ENCODE results near the gene BRINP1. TPM values are rescaled to one million over a fixed set of nuclear protein-coding genes. Genes with fewer than 3 reads are reported as not detected.

The BRINP1 gene
- total RNA-seq, 2 donors from 2014 or later: 1.0 TPM; not detected in 1

GRCh38 chr9:119372951-119373350 is 3.7 kb upstream of the BRINP1 start:
- no peak for ATAC-seq
- peaks cover 0 to 17% of the 10 kb centered on the region in 2 donors for H3K27me3 ChIP-seq
- no peak for DNase-seq
- WGBS, 2 donors: 69 to 74% methylated on average over 2 of the region's 2 CpGs
- H3K27ac ChIP-seq: no peak overlapping the region
- intact Hi-C loops (cut with DNase I): no loop called here
- no peak overlapping the region for H3K4me3 ChIP-seq
- TF ChIP-seq CTCF (IDR thresholded peaks at IDR 0.05): no peak
- no peak for TF ChIP-seq POLR2A (IDR thresholded peaks at IDR 0.05)
- no peaks in the 10 kb centered on the region for H3K9me3 ChIP-seq
- H3K36me3 ChIP-seq (replicated peaks in 1 of 2; ENCODE audit: insufficient read depth in 1 of 2, low read depth in 2 of 2): no peaks in the 10 kb centered on the region
- H3K4me1 ChIP-seq: peaks cover 14% of the 10 kb centered on the region

- H3K9me3 ChIP-seq: no peaks in the 10 kb centered on the region
- H3K4me3 ChIP-seq: no peak overlapping the region
- no peak for TF ChIP-seq POLR2A (IDR thresholded peaks at IDR 0.05)
- intact Hi-C loops (cut with DNase I): no loop called here
- peaks cover 0 to 19% of the 10 kb centered on the region in 2 donors for H3K27me3 ChIP-seq
- 3 to 5% methylated on average over 8 of the region's 8 CpGs for WGBS, 2 donors
- ATAC-seq (no peak), DNase-seq (peak; percentile 12 to 46 (median 30))
- peaks cover 14% of the 10 kb centered on the region for H3K4me1 ChIP-seq
- no peak overlapping the region for H3K27ac ChIP-seq
- H3K36me3 ChIP-seq (replicated peaks in 1 of 2; ENCODE audit: insufficient read depth in 1 of 2, low read depth in 2 of 2): no peaks in the 10 kb centered on the region
Measured at GRCh38 chr9:119370816-119371215, 1.6 kb upstream of the BRINP1 start.

- Histone ChIP-seq H3K4me1 (peaks cover 14% of the 10 kb centered on the region), H3K27me3 (peaks cover 0 to 19% of the 10 kb centered on the region in 2 donors), H3K27ac (no peak overlapping the region), H3K9me3 (no peaks in the 10 kb centered on the region), H3K4me3 (peak overlapping the region in 1 of 2 donors; percentile 14), H3K36me3 (replicated peaks in 1 of 2; ENCODE audit: insufficient read depth in 1 of 2, low read depth in 2 of 2) (no peaks in the 10 kb centered on the region)
- ATAC-seq (no peak), DNase-seq (no peak)
- 4 to 8% methylated on average over 21 to 32 of the region's 32 CpGs for WGBS, 2 donors
- intact Hi-C loops (cut with DNase I): no loop called here
- TF ChIP-seq CTCF (IDR thresholded peaks at IDR 0.05): no peak
- no peak for TF ChIP-seq POLR2A (IDR thresholded peaks at IDR 0.05)
Measured at GRCh38 chr9:119369680-119370366, 588 bp upstream of the BRINP1 start.

- Histone ChIP-seq H3K9me3 (no peaks in the 10 kb centered on the region), H3K27me3 (peaks cover 0 to 19% of the 10 kb centered on the region in 2 donors), H3K36me3 (replicated peaks in 1 of 2; ENCODE audit: insufficient read depth in 1 of 2, low read depth in 2 of 2) (no peaks in the 10 kb centered on the region), H3K27ac (no peak overlapping the region), H3K4me3 (no peak overlapping the region), H3K4me1 (peaks cover 14% of the 10 kb centered on the region)
- ATAC-seq: no peak
- WGBS, 2 donors: 2 to 4% methylated on average over 10 of the region's 10 CpGs
- TF ChIP-seq POLR2A (IDR thresholded peaks at IDR 0.05) (no peak), CTCF (IDR thresholded peaks at IDR 0.05) (no peak)
- DNase-seq: no peak
- intact Hi-C loops (cut with DNase I): no loop called here
Measured at GRCh38 chr9:119368179-119368578, 1.1 kb downstream of the BRINP1 start.

GRCh38 chr9:119367683-119368075 is 1.6 kb downstream of the BRINP1 start:
- WGBS, 2 donors: 12 to 24% methylated on average over 7 of the region's 7 CpGs
- no peak for DNase-seq
- no peak for TF ChIP-seq POLR2A (IDR thresholded peaks at IDR 0.05)
- TF ChIP-seq CTCF (IDR thresholded peaks at IDR 0.05): no peak
- H3K9me3 ChIP-seq: no peaks in the 10 kb centered on the region
- no peak overlapping the region for H3K27ac ChIP-seq
- H3K4me3 ChIP-seq: no peak overlapping the region
- H3K4me1 ChIP-seq: peaks cover 14% of the 10 kb centered on the region
- intact Hi-C loops (cut with DNase I): no loop called here
- H3K36me3 ChIP-seq (replicated peaks in 1 of 2; ENCODE audit: insufficient read depth in 1 of 2, low read depth in 2 of 2): no peaks in the 10 kb centered on the region
- no peak for ATAC-seq
- H3K27me3 ChIP-seq: peaks cover 0 to 19% of the 10 kb centered on the region in 2 donors
